ENCODE results near the gene TMTC4. TPM values are rescaled to one million over a fixed set of nuclear protein-coding genes. Genes with fewer than 3 reads are reported as not detected.
"Not testable (repeated sequence)": the region's sequence is repeated elsewhere in the genome, so short reads cannot be mapped to it uniquely, and the experiment has no call there.

Gene TMTC4, protein sequence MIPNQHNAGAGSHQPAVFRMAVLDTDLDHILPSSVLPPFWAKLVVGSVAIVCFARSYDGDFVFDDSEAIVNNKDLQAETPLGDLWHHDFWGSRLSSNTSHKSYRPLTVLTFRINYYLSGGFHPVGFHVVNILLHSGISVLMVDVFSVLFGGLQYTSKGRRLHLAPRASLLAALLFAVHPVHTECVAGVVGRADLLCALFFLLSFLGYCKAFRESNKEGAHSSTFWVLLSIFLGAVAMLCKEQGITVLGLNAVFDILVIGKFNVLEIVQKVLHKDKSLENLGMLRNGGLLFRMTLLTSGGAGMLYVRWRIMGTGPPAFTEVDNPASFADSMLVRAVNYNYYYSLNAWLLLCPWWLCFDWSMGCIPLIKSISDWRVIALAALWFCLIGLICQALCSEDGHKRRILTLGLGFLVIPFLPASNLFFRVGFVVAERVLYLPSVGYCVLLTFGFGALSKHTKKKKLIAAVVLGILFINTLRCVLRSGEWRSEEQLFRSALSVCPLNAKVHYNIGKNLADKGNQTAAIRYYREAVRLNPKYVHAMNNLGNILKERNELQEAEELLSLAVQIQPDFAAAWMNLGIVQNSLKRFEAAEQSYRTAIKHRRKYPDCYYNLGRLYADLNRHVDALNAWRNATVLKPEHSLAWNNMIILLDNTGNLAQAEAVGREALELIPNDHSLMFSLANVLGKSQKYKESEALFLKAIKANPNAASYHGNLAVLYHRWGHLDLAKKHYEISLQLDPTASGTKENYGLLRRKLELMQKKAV
- 10 to 100 TPM; 15.2 to 16.8 TPM for total RNA-seq

DNA sequence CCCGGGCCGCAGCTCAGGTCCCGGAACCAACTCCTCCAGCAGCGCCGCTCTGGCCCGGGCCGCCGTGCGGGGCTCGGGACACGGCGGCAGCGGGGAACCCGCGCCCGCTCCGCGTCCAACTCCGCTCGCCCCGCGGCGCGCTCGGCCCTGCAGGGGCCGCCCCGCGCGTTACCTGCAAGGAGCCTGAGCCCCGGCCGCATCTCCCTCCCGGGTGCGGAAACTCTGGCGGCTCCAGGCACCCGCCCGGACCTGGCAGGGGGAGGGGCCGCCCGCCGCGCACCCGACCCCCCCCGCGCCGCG lies at the start of gene TMTC4:
TMTC4 (minus strand) TSS at position 224 of the 300 bp plus-strand sequence. CDS start 4,433 bp downstream, outside the sequence.
- POLR2A ChIA-PET: interaction anchor here (0.6 to 1.6 kb wide), 3 partner anchors 12 to 345 kb away, joined by 3 to 6 read pairs (median 3); no protein-coding TSS in a partner anchor
- CTCF ChIA-PET: interaction anchor here (0.6 to 1.2 kb wide), 3 partner anchors 20 to 437 kb away, joined by 3 to 5 read pairs (median 4); no protein-coding TSS in a partner anchor

- ChIA-PET POLR2A (no interaction called here), CTCF (interaction anchor here (0.7 kb wide), 1 partner anchor 405 kb away, joined by 3 read pairs; no protein-coding TSS in a partner anchor)
Observed at GRCh38 chr13:100722517-100722916, 47.9 kb upstream of the TMTC4 start.

DNA sequence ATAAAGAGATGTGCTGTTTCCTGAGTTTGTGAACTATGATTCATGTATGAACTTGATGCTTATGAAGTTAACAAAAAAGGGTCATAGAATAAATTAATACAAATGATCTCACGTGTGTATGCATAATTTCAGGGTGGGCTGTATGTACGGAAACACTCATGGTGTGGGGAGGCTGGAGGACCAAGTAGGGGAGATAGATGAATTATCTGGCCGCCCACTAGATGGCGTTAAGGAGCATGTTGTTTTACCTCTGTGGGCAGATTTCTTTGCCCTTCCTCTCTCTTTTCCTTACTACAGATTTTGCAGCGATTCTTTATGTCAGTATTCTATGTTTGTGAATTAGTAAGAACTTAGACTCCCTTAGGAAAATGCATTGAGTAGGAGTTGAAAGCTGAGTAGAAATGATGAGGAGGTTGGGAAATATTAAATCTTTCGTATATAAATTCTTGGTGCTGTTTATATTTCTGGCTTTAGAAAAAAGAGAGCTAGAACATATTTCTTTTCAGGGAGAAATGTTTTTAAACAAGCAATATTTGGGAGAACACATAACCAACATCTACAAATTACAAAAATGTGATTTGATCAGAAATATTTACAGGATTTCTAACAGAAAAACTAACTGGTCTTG lies 47.4 kb upstream of the TMTC4 start:
- ChIA-PET POLR2A (no interaction called here), CTCF (interaction anchor here (0.7 kb wide), 1 partner anchor 406 kb away, joined by 3 read pairs; no protein-coding TSS in a partner anchor)

DNA sequence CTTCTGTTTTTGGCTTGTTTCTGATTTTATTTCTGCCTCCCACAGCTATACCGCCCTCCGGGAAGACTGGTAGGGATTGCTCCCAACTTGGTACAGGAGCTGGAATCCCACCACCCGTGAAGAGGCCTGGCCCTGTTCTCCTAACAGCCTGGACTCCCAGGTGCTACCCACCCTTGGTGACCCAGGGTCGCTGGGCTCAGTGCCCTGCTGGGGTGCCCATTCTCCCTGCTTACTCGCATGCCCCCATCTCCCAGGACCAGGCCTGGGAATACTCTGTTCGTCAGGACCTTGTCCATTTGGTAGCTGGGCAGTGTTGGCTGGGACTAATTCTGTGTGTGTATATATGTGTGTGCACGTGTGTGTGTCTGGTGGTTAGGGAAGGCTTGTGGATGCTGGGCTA lies 41.0 kb upstream of the TMTC4 start:
- POLR2A ChIA-PET: no interaction called here
- CTCF ChIA-PET: interaction anchor here (0.6 kb wide), 1 partner anchor 24 kb away, joined by 3 read pairs; no protein-coding TSS in a partner anchor

- CTCF ChIA-PET: no interaction called here
- POLR2A ChIA-PET: no interaction called here
Observed at GRCh38 chr13:100714478-100714877, 39.9 kb upstream of the TMTC4 start.

DNA sequence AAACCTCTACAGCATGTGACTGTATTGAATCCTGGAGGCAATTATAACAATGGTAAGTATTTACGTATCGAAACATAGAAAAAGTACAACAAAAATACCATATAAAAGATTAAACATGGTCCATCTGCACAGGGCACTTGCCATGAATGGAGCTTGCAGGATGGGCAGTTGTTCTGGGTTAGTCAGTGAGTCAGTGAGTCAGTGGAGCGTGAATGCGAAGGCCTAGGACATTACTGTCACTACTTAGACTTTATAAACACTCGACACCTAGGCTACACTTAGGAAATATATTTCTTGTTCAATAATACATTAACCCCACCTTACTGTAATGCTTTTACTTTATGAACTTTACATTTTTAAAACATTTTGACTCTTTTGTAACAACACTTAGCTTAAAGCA lies 35.6 kb upstream of the TMTC4 start:
- POLR2A ChIA-PET: no interaction called here
- CTCF ChIA-PET: no interaction called here

DNA sequence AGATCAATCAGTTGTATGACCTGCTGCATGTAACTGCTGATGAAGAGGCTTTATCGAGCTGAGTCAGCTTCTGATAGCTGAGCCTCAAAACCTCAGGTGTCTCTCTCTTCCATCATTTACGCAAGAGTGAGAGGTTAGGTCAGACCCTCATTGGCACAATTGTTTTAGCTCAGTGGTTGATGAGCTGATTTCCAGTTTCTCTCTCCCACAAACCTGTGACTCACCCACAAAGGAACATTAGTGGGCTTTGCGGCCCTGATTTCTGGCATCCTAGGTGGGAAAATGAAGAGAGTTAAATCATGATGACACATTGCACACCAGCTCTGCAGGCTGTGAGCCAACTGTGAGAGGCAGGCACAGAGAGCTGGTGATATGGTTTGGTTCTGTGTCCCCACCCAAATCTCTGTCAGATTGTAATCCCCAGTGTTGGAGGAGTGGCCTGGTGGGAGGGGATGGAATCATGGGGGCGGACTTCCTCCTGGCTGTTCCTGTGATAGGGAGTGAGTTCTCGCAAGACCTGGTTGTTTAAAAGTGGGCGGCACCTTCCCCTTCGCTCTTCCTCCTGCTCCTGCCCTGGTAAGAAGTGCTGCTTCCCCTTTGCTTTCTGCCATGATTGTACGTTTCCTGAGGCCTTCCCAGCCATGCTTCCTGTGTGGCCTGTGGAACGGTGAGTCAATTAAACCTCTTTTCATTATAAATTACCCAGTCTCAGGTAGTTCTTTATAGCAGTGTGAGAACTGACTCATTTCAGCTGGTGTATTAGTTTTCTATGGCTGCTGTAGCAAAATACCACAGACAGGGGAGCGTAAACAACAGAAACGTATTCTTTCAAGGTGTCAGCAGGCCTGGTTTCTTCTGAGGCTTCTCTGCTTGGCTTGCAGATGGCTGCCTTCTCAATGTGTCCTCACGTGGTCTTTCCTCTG lies 33.5 kb upstream of the TMTC4 start:
- ChIA-PET POLR2A (no interaction called here), CTCF (interaction anchor here (0.6 kb wide), 1 partner anchor 657 kb away, joined by 5 read pairs; no protein-coding TSS in a partner anchor)

DNA sequence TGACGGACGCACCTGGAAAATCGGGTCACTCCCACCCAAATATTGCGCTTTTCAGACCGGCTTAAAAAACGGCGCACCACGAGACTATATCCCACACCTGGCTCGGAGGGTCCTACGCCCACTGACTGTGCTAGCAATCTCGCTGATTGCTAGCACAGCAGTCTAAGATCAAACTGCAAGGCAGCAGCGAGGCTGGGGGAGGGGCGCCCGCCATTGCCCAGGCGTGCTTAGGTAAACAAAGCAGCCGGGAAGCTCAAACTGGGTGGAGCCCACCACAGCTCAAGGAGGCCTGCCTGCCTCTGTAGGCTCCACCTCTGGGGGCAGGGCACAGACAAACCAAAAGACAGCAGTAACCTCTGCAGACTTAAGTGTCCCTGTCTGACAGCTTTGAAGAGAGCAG lies 23.7 kb upstream of the TMTC4 start:
- CTCF ChIA-PET, POLR2A ChIA-PET: not testable (repeated sequence)

DNA sequence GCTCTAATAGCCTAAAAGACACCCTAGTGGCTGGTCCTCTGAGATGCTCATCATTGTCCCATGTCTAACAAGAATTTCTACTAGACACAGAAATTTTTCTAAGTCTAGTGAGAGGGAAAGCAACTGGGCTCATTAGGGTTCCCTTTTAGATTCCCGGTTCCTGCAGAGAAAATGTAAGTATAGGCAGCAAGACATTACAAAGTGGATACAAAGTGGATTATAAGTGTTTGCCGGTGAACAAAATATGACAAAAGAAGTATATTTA lies 20.8 kb upstream of the TMTC4 start:
- CTCF ChIA-PET: no interaction called here
- POLR2A ChIA-PET: no interaction called here

- ChIA-PET POLR2A (no interaction called here), CTCF (interaction anchor here (1.1 kb wide), 1 partner anchor 20 kb away, joined by 3 read pairs; the partner anchor contains the start of gene TMTC4)
Observed at GRCh38 chr13:100694722-100695508, 20.3 kb upstream of the TMTC4 start.

DNA sequence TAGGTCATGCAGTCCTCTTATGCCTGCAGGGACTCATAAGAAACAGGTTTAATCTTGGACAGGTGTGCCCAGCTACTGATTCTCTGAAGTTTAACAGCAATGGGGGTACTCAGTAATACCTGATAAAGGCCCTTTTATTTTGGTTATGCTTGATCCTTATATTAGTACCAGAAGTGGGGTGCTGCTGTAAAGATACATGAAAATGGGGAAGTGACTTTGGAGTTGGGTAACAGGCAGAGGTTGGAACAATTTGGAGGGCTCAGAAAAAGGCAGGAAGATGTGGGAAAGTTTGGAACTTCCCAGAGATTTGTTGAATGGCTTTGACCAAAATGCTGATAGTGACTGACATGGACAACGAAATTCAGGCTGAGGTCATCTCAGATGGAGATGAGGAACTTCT lies 14.6 kb upstream of the TMTC4 start:
- ChIA-PET CTCF (no interaction called here), POLR2A (no interaction called here)

DNA sequence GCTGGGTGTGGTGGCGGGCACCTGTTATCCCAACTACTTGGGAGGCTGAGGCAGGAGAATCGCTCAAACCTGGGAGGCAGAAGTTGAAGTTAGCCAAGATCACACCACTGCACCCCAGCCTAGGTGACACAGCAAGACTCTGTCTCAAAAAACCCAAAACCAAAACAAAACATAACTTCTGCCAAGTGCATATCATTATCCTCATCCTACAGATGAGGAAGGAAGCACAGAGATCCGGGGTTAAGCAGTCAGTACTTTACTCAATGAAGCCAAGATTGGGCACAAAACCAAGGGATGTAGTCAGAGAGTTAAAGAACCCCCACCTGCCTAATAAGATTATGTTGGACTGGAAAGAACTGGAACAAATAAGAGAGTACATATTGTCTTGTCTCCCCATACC lies 5.5 kb upstream of the TMTC4 start:
- POLR2A ChIA-PET: no interaction called here
- CTCF ChIA-PET: no interaction called here

- CTCF ChIA-PET, POLR2A ChIA-PET: not testable (repeated sequence)
Observed at GRCh38 chr13:100677128-100677527, 2.5 kb upstream of the TMTC4 start.

DNA sequence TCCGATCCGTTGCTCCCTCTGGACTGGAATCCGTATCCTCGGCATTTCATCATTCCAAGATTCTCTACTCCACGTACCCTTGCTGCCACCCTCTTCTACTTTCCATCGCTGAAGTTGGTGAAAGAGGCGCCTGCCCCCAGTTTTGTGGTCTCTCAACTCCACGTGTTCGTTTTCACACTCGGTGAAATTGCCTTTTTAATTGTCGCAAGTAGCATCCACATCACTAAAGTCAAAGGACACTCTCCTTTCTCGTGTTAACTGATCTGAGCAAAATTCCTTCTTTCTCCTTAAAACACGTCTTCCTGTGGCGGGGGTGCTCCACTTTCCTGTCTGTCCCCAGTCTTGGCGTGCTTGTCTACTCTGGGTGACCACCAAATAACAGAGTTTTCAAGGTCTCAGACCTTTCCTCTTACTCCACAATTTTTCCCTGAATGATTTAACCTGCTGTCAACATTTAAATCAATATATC lies 1.1 kb upstream of the TMTC4 start:
- CTCF ChIA-PET: no interaction called here
- POLR2A ChIA-PET: no interaction called here

DNA sequence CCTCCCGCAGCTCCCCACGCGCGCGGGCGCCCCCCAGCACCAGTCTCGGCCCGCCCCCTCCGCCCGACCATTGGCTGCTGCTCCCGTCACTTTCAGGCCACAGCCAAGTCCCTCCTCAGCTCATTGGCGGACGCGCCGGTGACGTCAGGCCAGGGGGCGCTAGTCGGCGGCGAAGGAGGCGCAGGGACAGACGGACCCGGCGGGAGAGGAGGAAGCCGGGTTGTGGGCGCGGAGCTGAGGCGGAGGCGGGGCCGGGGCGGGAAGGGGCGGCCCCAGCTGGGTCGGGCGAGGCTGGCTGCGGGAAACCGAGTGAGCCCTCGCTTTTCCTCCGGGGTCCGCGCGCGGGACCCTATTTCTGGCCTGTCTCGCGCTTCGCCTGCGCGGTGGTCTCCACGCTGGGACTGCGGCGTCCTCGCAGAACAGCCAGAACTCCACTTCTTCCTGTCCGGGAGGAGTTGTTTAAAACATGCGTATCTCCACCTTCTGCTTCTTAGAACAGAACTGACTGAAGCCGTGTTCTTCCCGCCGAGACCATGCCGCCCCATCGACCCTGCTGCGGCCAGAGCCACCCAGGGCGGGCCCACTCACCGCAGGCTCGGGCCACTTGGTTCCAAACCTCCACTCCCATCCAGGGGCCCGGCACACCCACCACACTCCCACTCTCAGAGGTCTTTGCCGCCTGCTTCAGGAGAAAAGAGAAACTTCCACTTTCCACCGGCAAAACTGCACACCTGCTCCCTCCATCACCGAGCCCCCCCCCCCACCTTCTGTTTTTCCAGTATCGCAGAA lies 471 bp upstream of the TMTC4 start:
- CTCF ChIA-PET: interaction anchor here (0.6 to 1.2 kb wide), 3 partner anchors 19 to 437 kb away, joined by 3 to 5 read pairs (median 4); no protein-coding TSS in a partner anchor
- POLR2A ChIA-PET: interaction anchor here (1.1 to 1.6 kb wide), 2 partner anchors 13 to 87 kb away, joined by 3 to 6 read pairs; no protein-coding TSS in a partner anchor

DNA sequence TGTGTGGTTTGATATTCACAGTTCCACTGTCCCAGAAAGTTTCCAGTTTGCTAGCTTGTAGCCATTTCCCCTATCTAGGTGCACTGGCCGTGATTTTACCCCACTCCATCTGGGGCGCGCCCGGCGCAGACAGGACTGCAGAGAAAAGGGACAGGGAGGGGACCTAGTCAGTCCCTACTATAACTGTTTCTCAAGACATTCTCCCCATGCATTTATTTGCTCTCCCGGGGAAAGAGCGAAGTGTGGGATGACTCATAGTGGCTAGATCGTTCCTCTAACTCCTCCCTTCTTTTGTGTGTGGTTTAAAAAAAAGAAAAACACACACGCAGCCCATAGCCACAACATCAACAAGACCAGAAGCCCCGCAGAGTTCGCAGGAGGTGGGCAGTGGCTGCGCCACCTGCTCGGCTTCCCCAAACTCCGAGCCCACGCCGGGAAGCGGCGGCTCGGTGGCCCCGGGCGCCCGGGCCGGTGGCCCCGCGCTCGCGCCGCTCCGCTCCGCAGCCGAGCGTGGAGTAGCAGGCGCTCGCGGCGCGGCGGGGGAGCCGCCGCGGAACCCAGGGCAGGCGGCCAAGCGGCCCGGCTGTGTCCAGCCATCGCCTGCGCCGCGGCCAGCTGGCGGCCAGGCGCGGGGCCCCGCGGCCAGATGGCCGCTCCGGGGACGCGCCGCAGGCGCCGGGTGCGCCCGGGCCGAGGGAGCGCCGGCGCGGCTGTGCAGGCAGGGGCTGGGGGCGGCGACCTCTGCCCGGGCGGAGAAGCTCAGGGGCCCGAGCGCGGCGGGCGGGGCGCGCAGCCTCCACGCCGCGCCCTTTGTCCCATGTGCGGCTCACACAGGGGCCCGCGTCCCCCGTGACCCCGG lies 653 bp downstream of the TMTC4 start:
- ChIA-PET POLR2A (interaction anchor here (0.6 to 1.6 kb wide), 3 partner anchors 11 to 344 kb away, joined by 3 to 6 read pairs (median 3); no protein-coding TSS in a partner anchor), CTCF (interaction anchor here (0.6 to 1.2 kb wide), 4 partner anchors 14 to 436 kb away, joined by 3 to 5 read pairs (median 4); no protein-coding TSS in a partner anchor)

DNA sequence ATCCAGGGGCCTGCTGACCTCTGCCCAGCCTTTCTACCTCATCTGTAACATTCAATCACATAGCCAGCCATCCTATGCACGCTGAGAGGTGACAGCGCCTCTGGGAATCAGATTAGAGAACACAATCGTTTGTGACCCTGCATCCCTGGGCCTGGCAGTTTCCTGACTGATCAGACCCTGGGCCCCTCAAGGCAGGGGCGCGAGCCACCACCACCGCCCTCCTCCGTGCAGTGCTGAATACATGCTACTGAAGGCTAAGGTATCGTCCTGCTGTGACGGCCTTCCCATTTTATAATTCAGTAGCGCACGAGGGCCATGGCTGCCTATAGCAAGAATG lies 1.3 kb downstream of the TMTC4 start:
- CTCF ChIA-PET: interaction anchor here (0.6 kb wide), 1 partner anchor 14 kb away, joined by 4 read pairs; no protein-coding TSS in a partner anchor

More for the DNA sequence above, 1.3 kb downstream of the TMTC4 start:
- POLR2A ChIA-PET: no interaction called here
